ENCODE data around the gene CNNM4.

DNA sequence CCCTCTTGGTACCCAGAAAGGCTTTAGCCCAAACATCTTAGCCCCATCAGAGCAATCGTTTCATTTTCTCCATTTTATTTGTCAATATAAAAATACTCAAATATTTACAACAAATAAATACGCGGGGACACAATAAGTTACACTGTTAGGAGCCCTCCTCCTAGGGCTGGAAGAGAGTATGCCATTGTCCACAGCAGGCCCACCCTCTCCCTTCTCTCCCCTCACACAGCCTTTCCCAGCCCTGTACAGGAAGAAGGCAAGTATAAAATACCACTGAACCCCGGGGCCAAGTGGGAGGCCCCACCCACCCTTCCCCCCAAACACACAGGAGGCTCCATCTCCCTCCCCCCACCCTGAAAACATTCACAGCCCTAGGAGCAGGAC lies 99.0 kb downstream of the CNNM4 start:
- TF ChIP-seq, protein P1, sequence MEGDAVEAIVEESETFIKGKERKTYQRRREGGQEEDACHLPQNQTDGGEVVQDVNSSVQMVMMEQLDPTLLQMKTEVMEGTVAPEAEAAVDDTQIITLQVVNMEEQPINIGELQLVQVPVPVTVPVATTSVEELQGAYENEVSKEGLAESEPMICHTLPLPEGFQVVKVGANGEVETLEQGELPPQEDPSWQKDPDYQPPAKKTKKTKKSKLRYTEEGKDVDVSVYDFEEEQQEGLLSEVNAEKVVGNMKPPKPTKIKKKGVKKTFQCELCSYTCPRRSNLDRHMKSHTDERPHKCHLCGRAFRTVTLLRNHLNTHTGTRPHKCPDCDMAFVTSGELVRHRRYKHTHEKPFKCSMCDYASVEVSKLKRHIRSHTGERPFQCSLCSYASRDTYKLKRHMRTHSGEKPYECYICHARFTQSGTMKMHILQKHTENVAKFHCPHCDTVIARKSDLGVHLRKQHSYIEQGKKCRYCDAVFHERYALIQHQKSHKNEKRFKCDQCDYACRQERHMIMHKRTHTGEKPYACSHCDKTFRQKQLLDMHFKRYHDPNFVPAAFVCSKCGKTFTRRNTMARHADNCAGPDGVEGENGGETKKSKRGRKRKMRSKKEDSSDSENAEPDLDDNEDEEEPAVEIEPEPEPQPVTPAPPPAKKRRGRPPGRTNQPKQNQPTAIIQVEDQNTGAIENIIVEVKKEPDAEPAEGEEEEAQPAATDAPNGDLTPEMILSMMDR (IDR thresholded peaks at IDR 0.05): no peak
- no peak for TF ChIP-seq POLR2A (IDR thresholded peaks at IDR 0.05)

All from Peyer's patch (tissue), 4 donors.